ENCODE measurements around the gene SUCO.

GRCh38 chr1:172494166-172494565, 38.8 kb upstream of the SUCO start:
- TF ChIP-seq MAFK (IDR thresholded peaks at IDR 0.05; ENCODE audit: low read depth, low read length): no peak
- TF ChIP-seq CHD1 (IDR thresholded peaks at IDR 0.05; ENCODE audit: low read depth, low read length): no peak
- TF ChIP-seq NFE2L2 (IDR thresholded peaks at IDR 0.05; ENCODE audit: low read depth, low read length): no peak
- TF ChIP-seq SMC3 (IDR thresholded peaks at IDR 0.05; ENCODE audit: low read depth, low read length): no peak
- no peak for TF ChIP-seq RCOR1 (IDR thresholded peaks at IDR 0.05; ENCODE audit: insufficient replicate concordance, low read length)
- no peak for TF ChIP-seq POLR2A (IDR thresholded peaks at IDR 0.05; ENCODE audit: low read depth, low read length)

Data from IMR-90 (cell line).